ENCODE measurements around the gene PXDC1.

DNA sequence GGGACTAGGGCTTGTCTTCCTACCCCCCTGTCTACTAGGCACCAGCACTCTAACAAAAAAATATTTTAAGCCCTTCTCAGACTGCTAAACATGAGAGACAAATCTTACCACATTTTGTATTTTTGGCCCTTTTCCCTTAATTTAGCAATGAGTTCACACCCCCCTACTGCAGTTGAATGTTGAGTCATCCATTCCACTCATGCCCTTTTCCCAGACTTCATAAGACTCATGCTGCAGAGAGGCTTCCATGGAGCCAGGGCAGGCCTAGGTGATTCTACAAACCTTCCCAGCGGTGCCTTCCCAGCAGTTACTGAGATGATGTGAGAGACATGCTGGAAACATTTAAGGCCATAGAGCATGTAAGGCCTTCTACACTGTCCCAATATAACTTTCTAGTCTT, 53.9 kb downstream of the PXDC1 start:
- no peak for TF ChIP-seq CTCF (IDR thresholded peaks at IDR 0.05)
- no peak for TF ChIP-seq POLR2A (IDR thresholded peaks at IDR 0.05)
